HG02571 (cell line): Measurements from ENCODE around the gene LAPTM4A.
"Not testable (repeated sequence)": the region's sequence is repeated elsewhere in the genome, so short reads cannot be mapped to it uniquely, and the experiment has no call there.

Source experiments
- ATAC-seq: cut with Tn5 transposase; IDR thresholded peaks from one replicate; pipeline ENCODE4 v1.9.1; 2021; ENCODE audit warnings: mild to moderate bottlenecking, moderate library complexity; ENCODE audit not compliant: unreplicated experiment

Gene LAPTM4A

DNA sequence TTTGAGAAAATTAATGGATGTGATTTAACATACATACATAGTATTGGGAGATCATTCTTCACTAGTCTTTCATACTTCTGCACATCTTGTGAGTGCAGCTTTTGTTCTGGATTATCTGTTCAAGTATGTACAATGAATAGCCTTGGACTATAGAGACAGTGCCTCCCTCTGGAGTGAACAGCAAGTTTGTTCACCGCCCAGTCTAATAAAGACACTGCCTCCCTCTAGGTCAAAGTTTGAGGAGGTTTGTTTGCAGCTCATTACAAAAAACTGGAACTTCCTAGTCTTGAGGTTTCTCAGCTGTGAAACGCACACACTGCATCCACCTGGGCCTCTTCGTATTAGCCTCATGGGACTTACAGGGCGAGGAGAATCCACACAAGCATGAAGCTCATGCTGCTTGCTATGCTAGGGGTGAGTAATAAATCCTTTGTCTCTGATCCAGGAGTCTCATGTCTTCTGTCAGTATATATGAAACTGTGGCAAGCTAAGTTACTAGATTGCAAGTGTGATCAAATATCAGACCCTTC, 26.0 kb upstream of the LAPTM4A start:
- no peak for ATAC-seq

DNA sequence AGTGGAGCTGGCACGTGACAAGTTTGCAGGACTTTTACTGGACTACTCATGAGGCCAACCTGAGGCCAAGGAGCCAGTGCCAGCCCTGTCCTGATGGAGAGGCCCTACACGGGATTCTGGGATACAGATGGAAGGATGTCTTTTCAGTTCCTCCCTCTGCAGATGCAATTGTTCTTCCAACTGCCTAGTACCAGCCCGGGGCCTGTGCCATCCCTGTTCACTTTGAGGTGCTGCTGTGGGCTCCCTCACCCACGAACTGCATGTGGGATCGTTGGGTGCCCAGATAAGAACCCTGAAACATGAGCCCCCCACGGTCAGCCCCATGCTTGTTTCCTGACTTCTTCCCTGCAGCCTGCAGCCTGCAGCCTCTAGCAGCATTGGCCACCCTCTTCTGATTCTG, 25.3 kb upstream of the LAPTM4A start:
- no peak for ATAC-seq

DNA sequence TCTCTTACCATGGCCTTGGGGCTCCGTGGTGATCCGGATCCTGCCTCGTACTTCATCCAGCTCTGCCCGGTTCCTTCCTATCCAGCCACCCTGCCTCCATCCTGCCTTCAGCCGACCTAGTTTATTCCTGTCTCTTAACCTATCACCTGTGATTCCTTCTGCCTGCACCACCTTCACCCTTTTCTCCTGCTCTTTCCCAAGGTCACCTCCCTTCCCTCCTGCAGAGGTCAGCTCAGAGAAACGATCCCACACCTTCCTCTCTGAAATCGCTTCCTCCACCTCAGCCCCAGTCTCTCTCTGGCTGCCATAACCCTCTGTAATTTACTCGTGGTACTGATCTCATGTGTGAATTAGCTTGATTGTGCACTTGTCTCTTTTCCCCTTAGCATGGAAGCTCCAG, 23.5 kb upstream of the LAPTM4A start:
- ATAC-seq = no peak

DNA sequence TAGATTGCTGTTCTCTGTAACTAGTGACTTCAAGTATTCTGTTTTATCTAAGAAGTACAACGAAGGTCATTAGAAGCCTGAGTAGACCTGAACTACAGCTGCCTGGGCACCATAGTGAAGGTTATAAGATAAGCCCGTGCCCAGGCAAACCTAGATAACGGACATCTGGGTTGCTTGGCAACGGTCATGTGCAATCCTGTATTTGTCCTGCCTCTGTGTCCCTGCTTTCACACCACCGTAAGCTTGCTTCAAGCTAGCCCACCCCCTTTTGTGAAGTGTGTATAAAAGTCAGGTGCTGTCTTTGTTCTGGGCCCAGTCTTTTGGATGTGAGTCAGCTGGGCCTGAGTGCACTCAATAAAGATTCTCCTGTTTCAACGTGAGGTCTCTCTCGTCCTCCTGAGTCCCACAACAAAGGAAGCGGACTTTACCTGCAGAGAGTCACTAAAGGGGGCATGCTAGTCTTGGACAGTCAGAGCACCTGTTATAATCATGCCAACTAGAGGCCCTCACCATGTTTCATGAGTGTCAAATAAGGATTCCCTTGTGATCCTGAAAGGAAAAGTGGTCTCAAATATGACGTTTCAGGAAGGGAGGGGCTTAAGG, 22.7 kb upstream of the LAPTM4A start:
- not testable (repeated sequence) for ATAC-seq

DNA sequence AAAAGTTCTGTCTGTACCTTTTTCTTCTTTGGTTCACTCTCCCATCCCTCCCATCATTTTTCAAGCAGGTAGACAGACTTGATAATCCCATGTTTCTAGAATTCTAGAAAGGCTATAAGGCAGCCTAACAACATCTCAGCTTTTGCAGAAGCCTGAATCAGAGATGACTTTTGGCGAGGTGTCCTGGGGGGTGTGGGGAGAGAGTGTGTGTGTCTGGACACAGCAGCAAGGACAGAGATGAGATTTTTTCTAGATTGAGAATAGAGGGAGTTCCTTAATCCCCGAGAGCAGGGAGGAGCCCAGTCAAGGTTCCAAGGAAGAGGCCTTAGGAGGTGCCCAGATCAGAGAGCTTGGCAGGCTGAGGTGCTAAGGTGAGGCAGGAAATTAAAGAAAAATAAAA, 22.0 kb upstream of the LAPTM4A start:
- no peak for ATAC-seq

DNA sequence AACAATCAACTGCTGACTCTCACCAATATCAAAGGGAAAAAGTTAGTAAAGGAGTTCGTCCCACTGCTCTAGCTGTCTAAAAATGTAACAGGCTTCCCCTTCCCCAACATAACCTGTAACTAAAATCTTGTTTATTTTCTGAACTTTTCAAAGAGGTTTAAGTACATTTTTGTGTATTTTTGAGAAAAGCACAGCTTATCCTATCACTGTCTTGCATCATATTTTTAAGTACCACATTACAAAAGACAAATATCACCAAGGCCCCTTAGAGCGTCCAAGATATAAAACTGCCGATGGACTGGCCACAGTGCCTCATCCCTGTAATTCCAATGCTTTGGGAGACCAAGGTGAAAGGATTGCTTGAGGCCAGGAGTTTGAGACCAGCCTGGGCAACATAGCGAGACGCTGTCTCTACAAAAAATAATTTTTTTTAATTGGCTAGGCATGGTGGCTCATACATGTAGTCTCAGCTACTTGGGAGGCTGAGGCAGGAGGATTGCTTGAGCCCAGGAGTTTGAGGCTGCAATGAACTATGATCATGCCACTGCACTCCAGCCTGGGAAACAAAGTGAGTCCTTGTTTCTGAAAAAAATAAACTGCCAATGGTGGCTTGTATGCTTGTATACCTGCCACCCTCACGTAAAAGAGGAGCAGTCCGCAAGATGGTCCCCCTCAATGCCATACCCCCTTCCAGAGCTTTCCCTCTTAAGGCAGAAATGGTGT, 21.2 kb upstream of the LAPTM4A start:
- no peak for ATAC-seq

DNA sequence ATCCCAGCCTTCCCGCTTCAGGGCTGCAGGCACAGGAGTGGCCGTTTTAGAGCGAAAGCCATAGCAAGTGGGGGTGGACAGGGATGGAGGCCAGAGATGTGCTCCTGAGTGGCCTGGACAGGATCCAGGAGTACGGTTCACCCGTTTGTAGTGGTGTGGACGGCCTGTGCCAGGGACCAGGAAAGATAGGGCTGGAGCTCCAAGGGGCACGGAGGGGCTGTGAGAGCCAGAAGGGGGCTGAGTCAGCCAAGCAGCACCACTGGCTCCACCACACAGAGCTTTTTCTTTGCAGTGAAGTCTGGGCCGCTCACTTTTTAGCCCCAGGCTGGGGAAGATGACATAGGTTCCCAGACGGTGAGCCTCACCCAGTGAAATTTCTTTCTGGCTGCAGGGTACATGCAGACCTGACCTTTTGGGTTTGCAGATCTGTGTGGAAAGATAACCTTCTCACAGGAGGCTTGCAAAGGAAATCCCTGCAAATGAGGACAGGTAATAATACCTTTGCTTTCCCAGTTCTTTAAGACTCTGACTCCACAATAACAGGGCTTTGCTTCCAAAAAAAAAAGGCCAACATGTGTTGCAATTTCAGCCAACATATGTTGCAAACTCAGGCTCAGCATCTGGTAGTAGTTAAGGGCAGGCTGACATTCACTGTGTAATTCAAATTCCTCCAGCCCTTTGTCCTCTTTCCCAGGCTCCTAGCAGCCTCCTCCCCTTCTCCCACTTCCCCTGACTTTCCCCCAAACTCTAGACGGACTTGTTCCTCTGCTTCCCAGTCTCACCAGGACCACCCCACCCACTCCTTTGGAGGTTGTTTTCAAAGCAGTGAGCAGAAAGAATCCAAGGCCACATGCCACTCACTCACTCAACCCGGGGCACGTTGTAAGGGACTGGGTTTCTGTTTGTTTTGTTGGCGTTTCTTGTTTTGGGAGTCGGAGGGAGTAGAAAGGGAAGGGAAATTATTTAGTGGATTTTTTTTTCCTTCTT, 20.3 kb upstream of the LAPTM4A start:
- no peak for ATAC-seq

DNA sequence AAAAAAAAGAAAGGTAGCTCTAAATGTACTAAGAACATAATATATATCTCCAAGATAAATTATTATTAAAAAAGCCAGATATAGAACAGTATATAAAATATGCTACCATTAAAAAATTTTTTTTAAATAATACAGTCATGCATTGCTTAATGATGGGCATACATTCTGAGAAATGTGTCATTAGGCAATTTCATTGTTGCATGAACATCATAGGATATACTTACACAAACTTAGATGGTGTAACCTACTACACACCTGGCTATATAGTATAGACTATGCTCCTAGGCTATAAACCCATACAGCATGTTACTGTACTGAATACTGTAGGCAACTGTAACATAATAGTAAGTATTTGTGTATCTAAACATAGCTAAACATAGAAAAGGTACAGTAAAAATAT, 18.3 kb upstream of the LAPTM4A start:
- ATAC-seq = no peak

DNA sequence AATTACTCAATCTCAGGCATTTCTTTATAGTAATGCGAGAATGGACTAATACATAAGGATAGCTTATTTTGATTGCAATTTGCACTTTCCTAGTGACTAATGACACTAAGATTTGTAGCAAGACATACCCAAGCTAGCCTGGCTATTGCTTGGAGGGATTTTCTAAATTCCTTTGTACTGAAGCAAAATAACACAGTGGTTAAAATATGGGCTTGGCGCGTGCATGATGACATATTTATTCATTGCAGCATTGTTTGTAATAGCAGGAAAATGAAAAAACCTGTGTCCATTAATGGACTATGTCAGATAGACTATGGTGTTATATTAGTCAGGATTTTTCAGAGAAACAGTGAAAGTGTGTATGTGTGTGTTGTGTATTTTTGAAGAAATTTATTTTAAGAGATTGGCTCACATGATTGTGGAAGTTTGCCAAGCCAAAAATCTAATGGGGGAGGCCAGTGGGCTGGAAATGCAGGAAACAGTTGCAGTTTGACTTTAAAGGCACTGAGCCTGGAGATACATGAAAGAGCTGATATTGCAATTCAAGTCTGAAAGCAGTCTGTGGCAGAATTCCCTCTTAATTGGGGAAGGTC, 16.7 kb upstream of the LAPTM4A start:
- no peak for ATAC-seq

DNA sequence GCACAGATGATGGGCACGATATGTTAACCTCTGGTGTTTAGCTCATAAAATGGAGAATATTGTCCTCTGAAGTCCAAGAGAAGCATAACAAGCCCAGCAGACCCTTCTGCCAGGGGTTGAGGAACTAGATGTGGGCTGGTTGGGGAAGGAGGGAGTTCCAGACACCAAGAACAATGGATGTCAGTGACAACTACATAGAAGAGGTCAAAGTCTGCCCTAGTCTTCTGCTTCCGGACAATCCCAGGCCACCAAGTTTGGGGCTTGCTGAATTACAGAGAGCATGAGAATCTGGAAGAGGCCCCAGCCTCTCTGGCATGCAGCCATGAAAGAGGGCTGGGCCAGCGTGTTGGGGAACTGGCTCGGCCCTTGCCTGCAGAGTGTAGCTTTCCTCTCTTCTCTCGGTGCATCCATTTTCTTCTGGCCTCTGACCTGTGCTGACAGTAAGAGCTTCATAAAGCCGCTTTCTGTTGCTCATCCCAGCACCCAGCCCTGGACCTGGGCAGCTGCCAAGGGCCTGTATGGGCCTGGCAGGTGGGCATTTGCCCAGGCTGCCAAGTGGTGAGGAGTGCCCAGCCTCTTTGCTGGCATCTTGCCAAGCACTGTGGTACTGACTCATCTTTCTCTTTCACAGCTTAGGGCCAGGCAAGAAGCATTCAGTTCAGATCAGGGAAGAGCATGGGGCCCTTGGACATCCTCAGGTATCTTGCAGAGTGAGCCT, 14.6 kb upstream of the LAPTM4A start:
- no peak for ATAC-seq

DNA sequence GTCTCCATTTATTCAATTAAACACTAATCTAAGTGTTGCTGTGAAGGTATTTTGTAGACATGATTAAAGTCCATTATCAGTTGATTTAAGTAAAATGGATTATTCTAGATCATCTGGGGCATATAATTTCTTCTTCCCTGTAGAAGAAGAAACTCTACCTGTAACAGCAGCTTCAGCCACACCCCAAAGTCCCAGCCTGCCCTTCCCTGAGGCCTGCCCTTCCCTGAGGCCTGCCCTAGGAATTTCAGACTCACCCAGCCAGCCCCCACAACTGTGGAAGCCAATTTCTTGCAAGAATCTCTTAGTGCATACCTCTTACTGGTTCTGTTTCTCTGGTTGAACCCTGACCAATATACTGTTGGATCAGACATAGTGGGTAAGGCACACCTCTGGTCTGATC, 13.4 kb upstream of the LAPTM4A start:
- no peak for ATAC-seq

DNA sequence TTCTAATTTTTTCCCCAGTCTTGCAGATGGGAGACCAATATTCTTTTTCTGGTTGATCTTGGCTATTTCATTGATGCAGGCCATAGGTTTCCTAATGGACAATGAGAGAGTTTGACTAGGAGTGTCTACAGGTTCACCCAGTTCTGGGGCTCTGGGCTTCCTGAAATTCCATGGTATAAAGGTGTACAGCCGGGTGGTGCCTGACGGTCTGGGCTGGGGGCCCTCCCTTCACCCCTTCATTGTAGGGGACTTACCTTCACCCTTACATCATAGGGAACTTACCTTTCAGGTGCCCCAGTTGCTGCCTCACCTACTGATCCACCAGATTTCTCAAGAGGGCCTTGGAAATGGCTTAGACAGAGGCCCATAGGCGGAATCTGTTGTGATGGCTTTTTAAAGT, 13.0 kb upstream of the LAPTM4A start:
- no peak for ATAC-seq

DNA sequence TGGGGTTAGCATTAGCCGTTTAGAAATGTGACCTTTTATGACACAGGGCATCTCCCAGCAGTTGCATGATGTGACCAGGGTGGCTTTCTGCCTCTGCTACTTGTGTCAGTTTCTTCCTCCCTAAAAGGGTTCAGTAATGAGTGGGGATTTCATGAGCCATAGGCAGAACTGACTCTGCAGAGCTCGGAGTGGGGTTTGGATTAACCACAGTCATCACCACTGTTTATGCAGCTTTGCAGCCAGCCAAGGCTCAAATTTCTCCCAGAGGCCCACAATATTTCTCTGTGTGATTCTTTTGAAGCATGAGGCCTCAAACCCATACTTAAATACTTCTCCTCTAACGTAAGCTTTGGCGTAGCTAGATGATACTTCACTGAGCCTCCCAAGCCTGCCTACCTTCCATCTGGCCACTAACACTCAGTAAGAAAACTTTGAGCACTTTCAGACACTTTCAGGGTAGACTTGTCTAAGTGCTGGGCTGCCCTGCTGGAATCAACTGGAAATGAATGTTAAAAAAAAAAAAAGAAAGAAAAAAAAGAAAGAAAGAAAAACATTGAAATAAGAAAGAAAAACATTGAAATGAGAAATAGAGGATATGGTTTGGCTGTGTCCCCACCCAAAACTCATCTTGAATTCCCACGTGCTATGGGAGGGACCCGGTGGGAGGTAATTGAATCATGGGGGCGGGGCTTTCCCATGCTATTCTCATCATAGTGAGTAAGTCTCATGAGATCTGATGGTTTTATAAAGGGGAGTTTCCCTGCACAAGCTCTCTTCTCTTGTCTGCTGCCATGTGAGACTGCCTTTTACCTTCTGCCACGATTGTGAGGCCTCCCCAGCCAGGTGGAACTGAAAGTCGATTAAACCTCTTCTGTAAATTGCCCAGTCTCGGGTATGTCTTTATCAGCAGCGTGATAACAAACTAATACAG, 11.5 kb upstream of the LAPTM4A start:
- no peak for ATAC-seq

DNA sequence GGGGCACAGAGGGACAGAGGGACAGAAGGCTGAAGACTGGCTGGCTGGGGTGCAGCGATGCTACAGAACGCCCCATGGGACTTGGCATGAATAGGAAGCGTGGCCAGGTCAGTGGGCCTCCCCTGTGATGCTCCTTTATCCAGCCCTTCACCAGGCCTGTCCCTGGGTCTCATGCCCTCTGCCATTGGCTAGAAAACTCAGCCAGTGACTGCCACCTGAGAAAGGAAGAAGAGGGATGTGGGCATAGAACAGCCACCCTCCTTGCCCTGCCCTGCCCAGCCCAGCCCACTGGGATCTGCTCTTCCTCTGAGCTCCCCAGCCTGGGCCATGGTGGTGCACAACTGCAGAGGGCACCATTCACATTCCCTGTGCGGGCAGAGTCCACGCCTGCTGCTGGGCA, 10.5 kb upstream of the LAPTM4A start:
- ATAC-seq = no peak

DNA sequence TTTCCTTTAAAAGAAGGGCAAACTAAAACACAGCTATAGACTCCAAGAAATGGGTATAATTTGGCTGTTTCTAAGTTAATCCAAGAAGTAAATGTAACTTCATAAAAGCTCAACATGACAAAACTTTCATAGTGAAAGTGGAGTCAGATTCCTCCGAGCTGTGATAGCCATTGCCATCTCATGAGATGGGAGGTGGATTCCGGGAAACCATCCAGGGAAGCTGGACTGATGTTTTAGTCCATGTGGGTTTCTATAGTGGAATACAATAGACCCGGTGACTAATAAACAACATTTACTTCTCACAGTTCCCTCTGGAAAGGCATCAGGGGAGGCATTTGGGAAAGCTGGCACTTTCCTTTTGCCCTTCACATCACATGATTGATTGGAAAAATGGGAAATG, 10.0 kb upstream of the LAPTM4A start:
- no peak for ATAC-seq

DNA sequence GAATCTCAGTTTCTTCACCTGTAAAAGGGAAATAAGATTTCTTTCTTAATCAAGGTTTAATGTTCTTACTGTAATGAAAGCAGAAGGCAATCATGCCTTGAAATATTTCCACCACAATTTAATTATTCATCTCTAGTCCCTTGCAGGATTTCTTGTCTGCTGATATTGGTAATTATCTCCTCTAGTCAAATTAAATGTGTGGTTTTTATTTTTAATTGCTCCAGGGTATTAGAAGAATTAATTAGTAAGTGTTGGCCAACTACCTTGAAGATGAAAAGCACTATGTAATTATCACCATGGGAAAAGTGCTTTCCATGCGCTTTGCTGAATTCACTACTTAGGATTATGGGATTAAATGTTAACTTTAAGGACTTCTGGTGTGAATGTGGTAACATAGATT, 8.7 kb upstream of the LAPTM4A start:
- ATAC-seq = no peak

DNA sequence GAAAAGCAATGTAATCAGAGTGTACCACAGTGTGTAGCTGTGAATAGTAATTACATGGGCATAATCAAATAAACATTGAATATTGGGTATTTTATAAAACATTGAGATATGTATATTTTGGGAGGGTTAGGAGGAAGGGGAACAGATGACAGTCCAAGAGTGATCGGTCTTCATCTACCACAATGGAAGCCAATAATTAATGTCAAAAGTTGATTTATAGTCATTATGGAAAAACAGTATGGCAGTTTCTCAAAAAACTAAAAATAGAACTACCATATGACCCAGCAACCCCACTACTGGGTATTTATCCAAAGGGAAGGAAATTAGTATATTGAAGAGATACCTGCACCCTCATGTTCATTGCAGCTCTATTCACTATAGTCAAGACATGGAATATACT, 5.8 kb upstream of the LAPTM4A start:
- ATAC-seq = no peak

DNA sequence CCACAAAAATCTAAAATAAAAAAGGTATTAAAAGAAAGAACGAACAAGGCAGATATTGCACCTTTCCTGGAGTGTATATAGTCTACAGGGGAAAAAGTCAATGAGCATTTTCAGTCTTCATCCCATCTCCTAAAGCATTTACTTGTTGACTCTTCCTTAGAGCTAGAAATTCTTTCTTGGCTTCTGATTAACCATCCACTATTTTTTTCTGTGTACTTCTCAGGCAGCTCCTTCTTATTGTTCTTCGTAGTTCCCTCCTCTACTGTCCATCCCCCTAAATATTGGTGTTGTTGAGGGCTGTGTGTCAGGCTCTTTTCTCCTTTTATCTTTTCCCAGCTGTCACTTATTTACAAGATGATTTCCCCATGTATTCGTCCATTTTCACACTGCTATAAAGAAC, 3.5 kb upstream of the LAPTM4A start:
- no peak for ATAC-seq

DNA sequence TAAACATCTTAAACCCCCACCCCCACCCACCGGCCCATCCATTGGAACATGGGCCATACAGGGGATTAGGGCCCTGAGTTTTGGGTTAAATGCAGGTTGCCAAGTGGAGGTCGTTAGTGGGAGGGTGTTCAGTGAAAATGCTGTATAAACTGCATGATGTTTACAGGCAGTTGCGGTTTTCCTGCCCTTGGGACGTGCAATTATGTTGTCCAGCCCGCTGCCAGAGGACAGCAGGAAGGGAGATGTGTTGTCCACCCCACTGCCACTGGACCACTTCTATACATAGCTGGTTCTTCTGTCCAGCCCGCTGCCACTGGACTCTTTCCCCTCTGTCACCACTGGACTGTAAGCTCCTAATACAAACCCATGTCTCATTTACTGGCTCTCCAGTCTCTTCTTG, 2.7 kb upstream of the LAPTM4A start:
- no peak for ATAC-seq
